Ecto neural progenitor cell (in vitro differentiated cells): ENCODE results near the gene SOX18.

Experiments used
- DNase-seq: peaks from one replicate; pipeline ENCODE4 v3.0.0-alpha.2; 2018; ENCODE audit warnings: low spot score

SOX18 gene

GRCh38 chr20:64067733-64068307 lies 18.4 kb upstream of the SOX18 start:
- DNase-seq, result no peak

- no peak for DNase-seq
Observed at GRCh38 chr20:64067005-64067632, 17.7 kb upstream of the SOX18 start.

- no peak for DNase-seq
Observed at GRCh38 chr20:64065974-64066343, 16.5 kb upstream of the SOX18 start.

GRCh38 chr20:64065062-64065973 lies 15.9 kb upstream of the SOX18 start:
- no peak for DNase-seq

GRCh38 chr20:64064145-64064698 lies 14.8 kb upstream of the SOX18 start:
- DNase-seq, result no peak

GRCh38 chr20:64063389-64064144 lies 14.1 kb upstream of the SOX18 start:
- no peak for DNase-seq

- DNase-seq, result peak; percentile 96
Observed at GRCh38 chr20:64062596-64063388, 13.4 kb upstream of the SOX18 start, which contains the start of gene TCEA2. TCEA2 (plus strand) TSS chr20:64063198; CDS start chr20:64063313, 115 bp downstream.

GRCh38 chr20:64062276-64062595 lies 12.8 kb upstream of the SOX18 start:
- DNase-seq, result no peak

GRCh38 chr20:64058536-64058935 lies 9.1 kb upstream of the SOX18 start:
- no peak for DNase-seq

- DNase-seq, result peak; percentile 89
Observed at GRCh38 chr20:64057628-64058498, 8.4 kb upstream of the SOX18 start.

- no peak for DNase-seq
Observed at GRCh38 chr20:64056889-64057627, 7.6 kb upstream of the SOX18 start.

- DNase-seq, result no peak
Observed at GRCh38 chr20:64056639-64056888, 7.1 kb upstream of the SOX18 start.

- DNase-seq, result no peak
Observed at GRCh38 chr20:64055893-64056638, 6.6 kb upstream of the SOX18 start.

- no peak for DNase-seq
Observed at GRCh38 chr20:64055396-64055892, 6.0 kb upstream of the SOX18 start.

- no peak for DNase-seq
Observed at GRCh38 chr20:64053841-64054661, 4.6 kb upstream of the SOX18 start.

GRCh38 chr20:64052987-64053840 lies 3.8 kb upstream of the SOX18 start:
- DNase-seq, result no peak

- DNase-seq, result no peak
Observed at GRCh38 chr20:64052326-64052722, 2.9 kb upstream of the SOX18 start.
